HepG2 (cell line): ENCODE results near the gene MAPK6. TPM values are rescaled to one million over a fixed set of nuclear protein-coding genes. Genes with fewer than 3 reads are reported as not detected.

ENCODE experiments used
- AKAP8 ChIP-seq: sonication (generic); formaldehyde crosslinking; IDR thresholded peaks from 2 replicates; pipeline ENCODE4 v1.5.1; 2020; ENCODE audit warnings: mild to moderate bottlenecking, missing genetic modification reagents
- ARID3A ChIP-seq: IDR thresholded peaks from 2 replicates; pipeline ENCODE4 v1.6.1; 2012; ENCODE audit warnings: low read depth, low read length, improper control_type of control experiment
- FOXJ3 ChIP-seq: sonication (generic); formaldehyde crosslinking; IDR thresholded peaks from 2 replicates; pipeline ENCODE4 v1.4.0; 2020; ENCODE audit warnings: missing genetic modification reagents, mild to moderate bottlenecking, borderline replicate concordance
- HDAC1 ChIP-seq: sonication (generic); formaldehyde crosslinking; IDR thresholded peaks from 2 replicates; pipeline ENCODE4 v1.5.1; 2020; ENCODE audit warnings: mild to moderate bottlenecking, missing genetic modification reagents
- MBD4 ChIP-seq: IDR thresholded peaks from 2 replicates; pipeline ENCODE4 v1.6.1; 2012; ENCODE audit warnings: low read length, inconsistent platforms, borderline replicate concordance
- MBNL3 ChIP-seq: fragments of 250-450 bp; sonication (Bioruptor Pico); conservative IDR thresholded peaks from 2 replicates; pipeline ENCODE4 v1.8.0; 2022; ENCODE audit warnings: mild to moderate bottlenecking, inconsistent platforms
- NBN ChIP-seq: fragments of 450-650 bp; conservative IDR thresholded peaks from 2 replicates; pipeline ENCODE4 v1.6.1; 2017
- NFYB ChIP-seq: sonication (generic); formaldehyde crosslinking; IDR thresholded peaks from 2 replicates; pipeline ENCODE4 v1.4.0; 2020; ENCODE audit warnings: missing genetic modification reagents
- PHF20 ChIP-seq: sonication (generic); formaldehyde crosslinking; IDR thresholded peaks from 2 replicates; pipeline ENCODE4 v1.5.0; 2020; ENCODE audit warnings: mild to moderate bottlenecking, missing genetic modification reagents
- RCOR2 ChIP-seq: IDR thresholded peaks from 2 replicates; pipeline ENCODE4 v1.6.1; 2016; ENCODE audit warnings: missing biosample characterization, missing genetic modification reagents
- SALL1 ChIP-seq: sonication (generic); formaldehyde crosslinking; IDR thresholded peaks from 2 replicates; pipeline ENCODE4 v1.8.0; 2022; ENCODE audit warnings: mild to moderate bottlenecking, missing genetic modification reagents
- SP140L ChIP-seq: sonication (generic); formaldehyde crosslinking; IDR thresholded peaks from 2 replicates; pipeline ENCODE4 v1.4.0; 2020; ENCODE audit warnings: missing genetic modification reagents, borderline replicate concordance
- SRSF9 ChIP-seq: fragments of 200-400 bp; formaldehyde crosslinking; IDR thresholded peaks from 2 replicates; pipeline ENCODE4 v1.6.1; 2018; ENCODE audit warnings: borderline replicate concordance, mild to moderate bottlenecking, low read depth, low read length; ENCODE audit not compliant: insufficient read depth, poor library complexity, severe bottlenecking
- TAF1 ChIP-seq: sonication (generic); formaldehyde crosslinking; IDR thresholded peaks from 2 replicates; pipeline ENCODE4 v1.4.0; 2020; ENCODE audit warnings: missing genetic modification reagents
- TARDBP ChIP-seq: sonication (generic); formaldehyde crosslinking; IDR thresholded peaks from 2 replicates; pipeline ENCODE4 v1.8.0; 2022; ENCODE audit warnings: mild to moderate bottlenecking, missing genetic modification reagents
- THAP11 ChIP-seq: IDR thresholded peaks from 2 replicates; pipeline ENCODE4 v1.6.1; 2016; ENCODE audit warnings: missing biosample characterization, missing genetic modification reagents
- ZNF235 ChIP-seq: sonication (generic); formaldehyde crosslinking; IDR thresholded peaks from 2 replicates; pipeline ENCODE4 v1.8.1; 2023; ENCODE audit warnings: mild to moderate bottlenecking, missing genetic modification reagents, borderline replicate concordance
- ZNF704 ChIP-seq: sonication (generic); formaldehyde crosslinking; IDR thresholded peaks from 2 replicates; pipeline ENCODE4 v1.8.1; 2023; ENCODE audit warnings: mild to moderate bottlenecking, inconsistent platforms, moderate library complexity, missing genetic modification reagents, borderline replicate concordance
- polyA plus RNA-seq, 8 experiments: library from polyadenylated mRNA; depleted of rRNA in 3 of 8; stranded (reverse) in 7 of 8; unstranded in 1 of 8; fragments of >200 nt; fragmentation: Illumina TruSeq in 4 of 8; extraction: Trizol in 4 of 8; gene quantifications; 2 replicates each; pipeline versions ENCODE4 v1.2.1 to v1.2.3, GENCODE V29; 2011 to 2016; ENCODE audit warnings: low read depth in 4 of 8, missing spikeins in 1 of 8, mixed read lengths in 1 of 8; ENCODE audit not compliant: insufficient read depth in 1 of 8
- total RNA-seq, 5 experiments: library from RNA; depleted of rRNA; stranded (reverse); fragments of >200 nt; fragmentation: Illumina TruSeq; extraction: Trizol; gene quantifications; 2 replicates each; pipeline ENCODE4 v1.2.3, GENCODE V29; 2016; ENCODE audit warnings: low read depth in 1 of 5
- TF ChIP-seq, protein P1 (sequence below): sonication (generic); formaldehyde crosslinking; IDR thresholded peaks from 2 replicates; pipeline ENCODE4 v1.5.0; 2020; ENCODE audit warnings: mild to moderate bottlenecking, missing genetic modification reagents, borderline replicate concordance
- TF ChIP-seq, protein P2 (sequence below): IDR thresholded peaks from 2 replicates; pipeline ENCODE4 v1.6.1; 2016; ENCODE audit warnings: missing compliant biosample characterization, missing genetic modification reagents, borderline replicate concordance
- TF ChIP-seq, protein P3 (sequence below): sonication (generic); IDR thresholded peaks from 2 replicates; pipeline ENCODE4 v1.6.1; 2016; ENCODE audit warnings: low read depth, borderline replicate concordance

Gene MAPK6
- total and polyA plus RNA-seq, 2 of the 13 experiments (the other 11 are each of a cell fraction or from before 2014, with no cell fraction given), result 89.5 to 99.7 TPM

DNA sequence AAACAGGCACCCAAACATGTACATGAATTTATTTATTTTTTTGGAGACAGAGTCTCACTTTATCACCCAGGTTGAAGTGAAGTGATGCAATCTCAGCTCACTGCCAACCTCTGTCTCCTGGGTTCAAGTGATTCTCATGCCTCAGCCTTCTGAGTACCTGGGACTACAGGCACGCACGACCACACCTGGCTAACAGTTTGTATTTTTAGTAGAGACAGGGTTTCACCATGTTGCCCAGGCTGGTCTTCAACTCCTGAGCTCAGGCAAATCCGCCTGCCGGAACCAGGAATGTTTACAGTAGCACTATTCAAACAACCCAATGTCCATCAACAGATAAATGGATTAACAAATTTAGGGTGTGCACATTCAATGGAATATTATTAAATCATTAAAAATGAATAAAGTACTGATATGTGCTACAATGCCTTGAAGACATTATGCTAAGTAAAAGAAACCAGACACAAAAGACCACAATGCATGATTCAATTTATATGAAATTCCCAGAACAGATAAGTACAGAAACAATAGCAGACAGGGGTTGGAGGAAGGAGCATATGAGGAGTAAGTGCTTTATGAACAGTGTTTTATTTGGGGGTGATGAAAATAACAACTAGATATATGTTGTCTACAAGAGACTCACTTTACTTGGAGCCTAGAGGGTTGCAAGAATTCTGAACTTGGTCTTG, 48.7 kb upstream of the MAPK6 start (continued):
- TF ChIP-seq ARID3A, result peak; percentile 82
- no peak for TF ChIP-seq NBN
- no peak for TF ChIP-seq MBNL3
- TF ChIP-seq, protein P1, sequence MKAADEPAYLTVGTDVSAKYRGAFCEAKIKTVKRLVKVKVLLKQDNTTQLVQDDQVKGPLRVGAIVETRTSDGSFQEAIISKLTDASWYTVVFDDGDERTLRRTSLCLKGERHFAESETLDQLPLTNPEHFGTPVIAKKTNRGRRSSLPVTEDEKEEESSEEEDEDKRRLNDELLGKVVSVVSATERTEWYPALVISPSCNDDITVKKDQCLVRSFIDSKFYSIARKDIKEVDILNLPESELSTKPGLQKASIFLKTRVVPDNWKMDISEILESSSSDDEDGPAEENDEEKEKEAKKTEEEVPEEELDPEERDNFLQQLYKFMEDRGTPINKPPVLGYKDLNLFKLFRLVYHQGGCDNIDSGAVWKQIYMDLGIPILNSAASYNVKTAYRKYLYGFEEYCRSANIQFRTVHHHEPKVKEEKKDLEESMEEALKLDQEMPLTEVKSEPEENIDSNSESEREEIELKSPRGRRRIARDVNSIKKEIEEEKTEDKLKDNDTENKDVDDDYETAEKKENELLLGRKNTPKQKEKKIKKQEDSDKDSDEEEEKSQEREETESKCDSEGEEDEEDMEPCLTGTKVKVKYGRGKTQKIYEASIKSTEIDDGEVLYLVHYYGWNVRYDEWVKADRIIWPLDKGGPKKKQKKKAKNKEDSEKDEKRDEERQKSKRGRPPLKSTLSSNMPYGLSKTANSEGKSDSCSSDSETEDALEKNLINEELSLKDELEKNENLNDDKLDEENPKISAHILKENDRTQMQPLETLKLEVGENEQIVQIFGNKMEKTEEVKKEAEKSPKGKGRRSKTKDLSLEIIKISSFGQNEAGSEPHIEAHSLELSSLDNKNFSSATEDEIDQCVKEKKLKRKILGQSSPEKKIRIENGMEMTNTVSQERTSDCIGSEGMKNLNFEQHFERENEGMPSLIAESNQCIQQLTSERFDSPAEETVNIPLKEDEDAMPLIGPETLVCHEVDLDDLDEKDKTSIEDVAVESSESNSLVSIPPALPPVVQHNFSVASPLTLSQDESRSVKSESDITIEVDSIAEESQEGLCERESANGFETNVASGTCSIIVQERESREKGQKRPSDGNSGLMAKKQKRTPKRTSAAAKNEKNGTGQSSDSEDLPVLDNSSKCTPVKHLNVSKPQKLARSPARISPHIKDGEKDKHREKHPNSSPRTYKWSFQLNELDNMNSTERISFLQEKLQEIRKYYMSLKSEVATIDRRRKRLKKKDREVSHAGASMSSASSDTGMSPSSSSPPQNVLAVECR (CRISPR knock-in tag), result peak; percentile 1; the same call in 1 of the 2 replicates
- peak; percentile 29; the same call in 1 of the 2 replicates for TF ChIP-seq TAF1 (CRISPR knock-in tag)
- TF ChIP-seq, protein P2, sequence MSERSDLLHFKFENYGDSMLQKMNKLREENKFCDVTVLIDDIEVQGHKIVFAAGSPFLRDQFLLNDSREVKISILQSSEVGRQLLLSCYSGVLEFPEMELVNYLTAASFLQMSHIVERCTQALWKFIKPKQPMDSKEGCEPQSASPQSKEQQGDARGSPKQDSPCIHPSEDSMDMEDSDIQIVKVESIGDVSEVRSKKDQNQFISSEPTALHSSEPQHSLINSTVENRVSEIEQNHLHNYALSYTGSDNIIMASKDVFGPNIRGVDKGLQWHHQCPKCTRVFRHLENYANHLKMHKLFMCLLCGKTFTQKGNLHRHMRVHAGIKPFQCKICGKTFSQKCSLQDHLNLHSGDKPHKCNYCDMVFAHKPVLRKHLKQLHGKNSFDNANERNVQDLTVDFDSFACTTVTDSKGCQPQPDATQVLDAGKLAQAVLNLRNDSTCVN, result no peak
- TF ChIP-seq SRSF9, result no peak
- no peak for TF ChIP-seq MBD4
- no peak for TF ChIP-seq PHF20 (CRISPR knock-in tag)
- no peak for TF ChIP-seq ZNF704 (CRISPR knock-in tag)
- TF ChIP-seq, protein P3, sequence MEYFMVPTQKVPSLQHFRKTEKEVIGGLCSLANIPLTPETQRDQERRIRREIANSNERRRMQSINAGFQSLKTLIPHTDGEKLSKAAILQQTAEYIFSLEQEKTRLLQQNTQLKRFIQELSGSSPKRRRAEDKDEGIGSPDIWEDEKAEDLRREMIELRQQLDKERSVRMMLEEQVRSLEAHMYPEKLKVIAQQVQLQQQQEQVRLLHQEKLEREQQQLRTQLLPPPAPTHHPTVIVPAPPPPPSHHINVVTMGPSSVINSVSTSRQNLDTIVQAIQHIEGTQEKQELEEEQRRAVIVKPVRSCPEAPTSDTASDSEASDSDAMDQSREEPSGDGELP, result peak; percentile 19; the same call in 1 of the 2 replicates
- no peak for TF ChIP-seq AKAP8 (CRISPR knock-in tag)
- TF ChIP-seq HDAC1 (CRISPR knock-in tag), result no peak
- TF ChIP-seq RCOR2 (CRISPR knock-in tag), result no peak
- 0 out of 2 replicates have a peak, but pooled peaks have one; percentile 24 for TF ChIP-seq THAP11 (CRISPR knock-in tag)
- TF ChIP-seq SALL1 (CRISPR knock-in tag), result peak; percentile 90
- no peak for TF ChIP-seq ZNF235 (CRISPR knock-in tag)
- no peak for TF ChIP-seq NFYB
- no peak for TF ChIP-seq SP140L (CRISPR knock-in tag)
- TF ChIP-seq FOXJ3, result peak; percentile 35; the same call in 1 of the 2 replicates
- TF ChIP-seq TARDBP (CRISPR knock-in tag), result peak; percentile 41; the same call in 1 of the 2 replicates
